Endothelial cell of umbilical vein (primary cell): Measurements from ENCODE around the gene FAM120C. TPM values are rescaled to one million over a fixed set of nuclear protein-coding genes. Genes with fewer than 3 reads are reported as not detected.

Source experiments
- BruUV-seq: library from RNA; stranded (reverse); fragments of 400-500 nt; replicated peaks from 2 replicates; lab custom pipeline; 2021; lab: Mats Ljungman, UMichigan
- CTCF ChIA-PET: fragments of 300-600, 350-600 bp; sonication (Branson Sonifier 250); formaldehyde crosslinking; loops from one replicate; lab custom pipeline; 2021; ENCODE audit warnings: antibody characterized with exemption, inconsistent platforms; lab: Charles Lee
- POLR2A ChIA-PET: fragments of 300-600, 350-600 bp; sonication (Branson Sonifier 250); formaldehyde crosslinking; loops from one replicate; lab custom pipeline; 2021; ENCODE audit warnings: antibody characterized with exemption, inconsistent platforms; lab: Charles Lee
- DNase-seq: peaks from one replicate; pipeline ENCODE4 v3.0.0-alpha.2; 2011; ENCODE audit warnings: low read depth, low spot score
- FAIRE-seq: peaks from 2 replicates; lab custom pipeline; 2011; peaks lifted over from hg19 to GRCh38; lab: Jason Lieb, UNC
- H2AFZ ChIP-seq: 2 replicates; pipeline ENCODE4 v1.6.0; 2012; ENCODE audit warnings: low read depth, low read length, control low read depth, inconsistent platforms
- H3K27ac ChIP-seq: 2 replicates; pipeline ENCODE4 v1.5.1; 2011; ENCODE audit warnings: low read depth, mild to moderate bottlenecking, control low read depth, low read length, moderate library complexity; ENCODE audit not compliant: insufficient read depth
- H3K27me3 ChIP-seq, 2 experiments: 2 replicates each; pipeline versions ENCODE4 v1.6.0 to v1.6.1; 2011; ENCODE audit warnings: low read length in 2 of 2, mixed read lengths in 1 of 2; ENCODE audit not compliant: control insufficient read depth in 2 of 2, insufficient read depth in 2 of 2
- H3K36me3 ChIP-seq, 2 experiments: 2 replicates in 1 of 2; 3 replicates in 1 of 2; pipeline ENCODE4 v1.5.1; 2011; ENCODE audit warnings: low read length in 2 of 2, mild to moderate bottlenecking in 1 of 2, moderate library complexity in 1 of 2; ENCODE audit not compliant: control insufficient read depth in 2 of 2, insufficient read depth in 2 of 2; ENCODE audit errors: extremely low read depth in 1 of 2
- H3K4me1 ChIP-seq: 3 replicates; pipeline ENCODE4 v1.5.1; 2011; ENCODE audit warnings: mild to moderate bottlenecking, low read length; ENCODE audit not compliant: control insufficient read depth, insufficient read depth; ENCODE audit errors: extremely low read depth
- H3K4me2 ChIP-seq: 2 replicates; pipeline ENCODE4 v1.6.1; 2011; ENCODE audit warnings: low read length, control low read depth, mixed read lengths; ENCODE audit not compliant: insufficient read depth
- H3K4me3 ChIP-seq, 3 experiments: fragments of 200-600 bp in 1 of 3; sonication (generic), shearing (Covaris generic) in 1 of 3; replicated peaks in 1 of 3; 2 replicates each; pipeline ENCODE4 v1.5.1; 2011 to 2016; ENCODE audit warnings: control low read depth in 3 of 3, low read length in 3 of 3, mild to moderate bottlenecking in 2 of 3, inconsistent platforms in 1 of 3, low read depth in 1 of 3, moderate library complexity in 1 of 3; ENCODE audit not compliant: insufficient read depth in 1 of 3
- H3K79me2 ChIP-seq: 2 replicates; pipeline ENCODE4 v1.6.0; 2012; ENCODE audit warnings: low read length, inconsistent platforms; ENCODE audit not compliant: control insufficient read depth, insufficient read depth
- H3K9ac ChIP-seq: replicated peaks from 2 replicates; pipeline ENCODE3; 2011; ENCODE audit warnings: low read length, control low read depth; ENCODE audit not compliant: insufficient read depth; ENCODE audit errors: extremely low read depth
- H3K9me1 ChIP-seq: replicated peaks from 3 replicates; pipeline ENCODE4 v1.6.0; 2011; ENCODE audit warnings: mild to moderate bottlenecking, low read length; ENCODE audit not compliant: control insufficient read depth, insufficient read depth; ENCODE audit errors: extremely low read depth
- H3K9me3 ChIP-seq: replicated peaks from 2 replicates; pipeline ENCODE4 v1.5.1; 2012; ENCODE audit warnings: low read length, inconsistent platforms; ENCODE audit not compliant: control insufficient read depth, insufficient read depth
- H4K20me1 ChIP-seq: replicated peaks from 2 replicates; pipeline ENCODE3; 2011; ENCODE audit warnings: mild to moderate bottlenecking, low read length; ENCODE audit not compliant: control insufficient read depth, insufficient read depth; ENCODE audit errors: extremely low read depth
- CTCF ChIP-seq, 2 donors: IDR thresholded peaks; 1 replicate in 1 of 2; 2 replicates in 1 of 2; pipeline ENCODE4 v1.5.1; 2011; ENCODE audit warnings: low read length in 2 of 2, mild to moderate bottlenecking in 2 of 2, moderate library complexity in 2 of 2, control low read depth in 1 of 2, inconsistent platforms in 1 of 2, low read depth in 1 of 2; ENCODE audit not compliant: insufficient read depth in 1 of 2; ENCODE audit errors: extremely low read depth in 1 of 2
- EZH2 ChIP-seq: IDR thresholded peaks from 2 replicates; pipeline ENCODE4 v1.6.1; 2012; ENCODE audit warnings: borderline replicate concordance, low read depth, mild to moderate bottlenecking, moderate library complexity, low read length, inconsistent platforms; ENCODE audit not compliant: severe bottlenecking
- FOS ChIP-seq: IDR thresholded peaks from 2 replicates; pipeline ENCODE4 v1.6.1; 2011; ENCODE audit warnings: mild to moderate bottlenecking, low read length, moderate library complexity, borderline replicate concordance; ENCODE audit not compliant: insufficient read depth
- GATA2 ChIP-seq: IDR thresholded peaks from 2 replicates; pipeline ENCODE4 v1.7.0; 2011; ENCODE audit warnings: low read depth, mild to moderate bottlenecking, moderate library complexity, mixed read lengths, low read length; ENCODE audit not compliant: insufficient read length, insufficient read depth
- JUN ChIP-seq: IDR thresholded peaks from 2 replicates; pipeline ENCODE4 v1.6.1; 2011; ENCODE audit warnings: borderline replicate concordance, low read depth; ENCODE audit not compliant: insufficient read length, insufficient read depth
- MAX ChIP-seq: IDR thresholded peaks from 2 replicates; pipeline ENCODE4 v1.6.1; 2011; ENCODE audit not compliant: insufficient read depth, insufficient read length
- MYC ChIP-seq: IDR thresholded peaks from one replicate; pipeline ENCODE4 v1.6.1; 2011; ENCODE audit warnings: mild to moderate bottlenecking, low read depth, low read length
- POLR2A ChIP-seq: IDR thresholded peaks from 2 replicates; pipeline ENCODE4 v1.6.1; 2012; ENCODE audit warnings: low read depth, mild to moderate bottlenecking, control low read depth, low read length
- POLR2AphosphoS5 ChIP-seq: IDR thresholded peaks from 2 replicates; pipeline ENCODE4 v1.6.1; 2012; ENCODE audit warnings: low read depth, mild to moderate bottlenecking, control low read depth, low read length, moderate library complexity; ENCODE audit not compliant: insufficient read depth
- dilution Hi-C: fragments of 300-500 bp; cut with MboI; formaldehyde crosslinking; loops from one replicate; pipeline ENCODE4 v1.15.0; 2019; ENCODE audit warnings: low sequenced_read_pairs; ENCODE audit not compliant: extremely low pct_ligation_motif_present
- intact Hi-C: fragments of 100-400 bp; cut with micrococcal nuclease; formaldehyde crosslinking; loops from one replicate; pipeline ENCODE4 v1.10.0; 2022
- polyA plus RNA-seq, 4 experiments: library from polyadenylated mRNA; depleted of rRNA in 3 of 4; stranded (reverse) in 3 of 4; unstranded in 1 of 4; fragments of >200 nt; gene quantifications; 2 replicates each; pipeline versions ENCODE4 v1.2.1 to v1.2.3, GENCODE V29; 2011 to 2012; ENCODE audit warnings: missing spikeins in 1 of 4
- total RNA-seq: library from RNA; stranded (reverse); gene quantifications from 2 replicates; pipeline ENCODE4 v1.2.3, GENCODE V29; 2021

The FAM120C gene
- total and polyA plus RNA-seq, 2 donors (not counting 3 experiments of a cell fraction or from before 2014, with no cell fraction given): 4.2 to 11.4 TPM

GRCh38 chrX:54171527-54172250 lies 11.4 kb downstream of the FAM120C start:
- peaks cover 23% of the 10 kb centered on the region for H3K79me2 ChIP-seq
- no peak for TF ChIP-seq CTCF (IDR thresholded peaks at IDR 0.05; ENCODE audit: extremely low read depth in 1 of 2, insufficient read depth in 1 of 2, low read depth in 1 of 2, low read length in 2 of 2)
- no peak for TF ChIP-seq MAX
- TF ChIP-seq FOS: no peak
- no peak for TF ChIP-seq EZH2
- no peak for TF ChIP-seq GATA2
- no peak for TF ChIP-seq POLR2A
- TF ChIP-seq POLR2AphosphoS5: no peak
- TF ChIP-seq MYC: no peak
- TF ChIP-seq JUN: no peak
- no peaks in the 10 kb centered on the region for H4K20me1 ChIP-seq
- H3K27me3 ChIP-seq: no peaks in the 10 kb centered on the region
- intact Hi-C loops: no loop called here
- no peak overlapping the region for H2AFZ ChIP-seq
- H3K4me1 ChIP-seq: no peaks in the 10 kb centered on the region
- H3K36me3 ChIP-seq: no peaks in the 10 kb centered on the region
- BruUV-seq: no TSS peak
- no peak for FAIRE-seq
- no peak overlapping the region for H3K27ac ChIP-seq
- ChIA-PET CTCF (no interaction called here), POLR2A (no interaction called here)
- no peaks in the 10 kb centered on the region for H3K9me1 ChIP-seq
- DNase-seq: no peak
- H3K4me3 ChIP-seq: no peak overlapping the region
- no peak overlapping the region for H3K9ac ChIP-seq
- dilution Hi-C loops: no loop called here
- no peaks in the 10 kb centered on the region for H3K9me3 ChIP-seq
- H3K4me2 ChIP-seq: no peak overlapping the region
